HG02840 (cell line): ENCODE data around the gene TFRC.
"Not testable (repeated sequence)": the region's sequence is repeated elsewhere in the genome, so short reads cannot be mapped to it uniquely, and the experiment has no call there.

Experiments
- ATAC-seq: cut with Tn5 transposase; IDR thresholded peaks from one replicate; pipeline ENCODE4 v1.9.1; 2021; ENCODE audit warnings: mild to moderate bottlenecking, moderate library complexity, moderate number of reproducible peaks; ENCODE audit not compliant: unreplicated experiment, low FRiP score

TFRC gene

DNA sequence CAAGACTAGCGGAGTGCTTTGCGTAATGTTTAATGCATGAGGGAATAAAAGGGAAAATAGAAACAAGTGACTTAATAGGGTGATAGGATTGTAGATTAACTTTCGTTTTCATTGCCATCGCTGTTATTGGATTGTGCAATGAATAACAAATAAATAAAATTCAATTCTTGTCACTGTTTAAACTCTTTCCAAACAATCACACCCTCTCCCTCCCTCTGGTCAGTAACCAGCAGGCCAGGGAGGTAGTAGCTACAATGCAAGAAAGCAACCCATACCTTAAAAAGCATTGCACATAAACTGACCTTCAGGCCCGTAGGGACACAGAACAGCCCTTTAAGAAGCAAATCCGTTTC is 705 bp upstream of the TFRC start:
- no peak for ATAC-seq

GRCh38 chr3:196081002-196081833 is 672 bp downstream of the TFRC start:
- peak; percentile 44 for ATAC-seq

GRCh38 chr3:196080101-196080846 is 1.6 kb downstream of the TFRC start:
- not testable (repeated sequence) for ATAC-seq

- no peak for ATAC-seq
Measured at GRCh38 chr3:196079682-196080081, 2.2 kb downstream of the TFRC start.

GRCh38 chr3:196075013-196075412 is 6.9 kb downstream of the TFRC start:
- ATAC-seq, result no peak

DNA sequence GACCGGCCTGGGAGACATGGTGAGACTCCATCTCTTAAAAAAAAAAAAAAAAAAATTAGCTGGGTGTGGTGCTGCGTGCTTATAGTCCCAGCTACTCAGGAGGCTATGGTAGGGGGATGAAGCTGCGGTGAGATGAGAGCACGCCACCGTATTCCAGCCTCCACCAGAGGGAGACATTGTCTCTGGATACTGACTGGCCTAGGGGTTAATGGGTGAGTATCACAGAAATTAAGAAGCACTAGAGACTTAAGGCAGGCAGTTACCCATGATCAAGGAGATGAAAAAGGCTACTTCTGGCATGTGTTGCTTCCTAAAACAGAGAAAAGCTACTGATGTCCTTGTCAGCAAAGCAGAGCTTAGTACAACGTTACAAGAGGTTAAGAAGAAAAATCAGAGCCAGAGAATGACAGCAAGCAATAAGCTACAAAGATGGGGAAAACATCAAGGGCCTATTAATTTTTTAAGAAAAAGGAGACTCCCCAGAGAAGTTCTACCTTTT is 8.6 kb downstream of the TFRC start:
- ATAC-seq, result no peak

- ATAC-seq, result no peak
Measured at GRCh38 chr3:196072313-196072712, 9.6 kb downstream of the TFRC start.

DNA sequence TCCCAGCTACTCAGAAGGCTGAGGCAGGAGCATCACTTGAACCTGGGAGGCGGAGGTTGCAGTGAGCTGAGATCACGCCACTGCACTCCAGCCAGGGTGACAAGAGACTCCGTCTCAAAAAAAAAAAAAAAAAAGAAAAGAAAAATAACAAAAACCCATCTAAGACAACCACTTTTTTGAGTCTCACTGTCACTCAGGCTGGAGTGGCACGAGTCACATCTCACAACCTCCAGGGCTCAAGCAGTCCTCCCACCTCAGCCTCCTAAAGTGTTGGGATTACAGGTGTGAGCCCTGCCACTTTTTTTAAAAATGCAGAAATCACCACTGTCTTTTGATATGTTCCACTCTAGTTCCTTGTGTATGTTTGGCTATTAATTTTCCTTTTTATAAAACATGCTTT is 13.1 kb downstream of the TFRC start:
- not testable (repeated sequence) for ATAC-seq

- ATAC-seq, result no peak
Measured at GRCh38 chr3:196067439-196067838, 14.5 kb downstream of the TFRC start.

- ATAC-seq, result no peak
Measured at GRCh38 chr3:196063971-196064370, 17.9 kb downstream of the TFRC start.

DNA sequence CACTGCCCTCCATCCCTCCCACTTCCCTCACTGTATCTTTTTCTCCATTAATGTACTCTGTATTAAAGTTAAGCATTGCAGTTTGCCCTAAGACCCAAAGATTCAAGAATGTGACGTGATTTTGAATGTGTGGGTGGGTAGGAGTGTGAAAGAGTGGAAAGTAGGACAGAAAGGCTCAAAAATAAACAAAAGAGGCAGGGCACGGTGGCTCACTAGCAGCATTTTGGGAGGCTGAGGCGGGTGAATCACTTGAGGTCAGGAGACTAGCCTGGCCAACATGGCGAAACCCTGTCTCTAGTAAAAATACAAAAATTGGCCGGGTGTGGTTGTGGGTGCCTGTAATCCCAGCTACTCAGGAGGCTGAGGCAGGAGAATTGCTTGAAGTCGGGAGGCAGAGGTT is 18.4 kb downstream of the TFRC start:
- no peak for ATAC-seq

GRCh38 chr3:196063049-196063448 is 18.8 kb downstream of the TFRC start:
- ATAC-seq, result no peak

DNA sequence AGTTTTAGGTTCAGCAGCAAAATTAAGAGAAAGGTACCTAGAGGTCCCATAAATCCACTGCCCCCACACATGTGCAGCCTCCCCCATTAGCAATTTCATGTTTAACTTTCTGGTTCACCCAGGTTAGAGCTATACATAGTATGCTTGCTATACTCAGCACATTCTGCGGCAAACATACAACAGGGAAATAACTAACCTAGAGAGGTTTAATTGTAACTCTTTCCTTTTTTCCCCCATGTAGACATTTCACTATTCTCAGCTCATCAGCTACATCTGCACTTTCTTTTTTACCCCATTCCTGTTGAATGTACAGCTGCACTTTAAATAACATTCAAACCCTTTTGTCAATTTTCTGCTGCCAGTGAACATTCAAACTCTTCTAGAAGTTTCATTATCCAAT is 21.1 kb downstream of the TFRC start:
- ATAC-seq, result no peak

DNA sequence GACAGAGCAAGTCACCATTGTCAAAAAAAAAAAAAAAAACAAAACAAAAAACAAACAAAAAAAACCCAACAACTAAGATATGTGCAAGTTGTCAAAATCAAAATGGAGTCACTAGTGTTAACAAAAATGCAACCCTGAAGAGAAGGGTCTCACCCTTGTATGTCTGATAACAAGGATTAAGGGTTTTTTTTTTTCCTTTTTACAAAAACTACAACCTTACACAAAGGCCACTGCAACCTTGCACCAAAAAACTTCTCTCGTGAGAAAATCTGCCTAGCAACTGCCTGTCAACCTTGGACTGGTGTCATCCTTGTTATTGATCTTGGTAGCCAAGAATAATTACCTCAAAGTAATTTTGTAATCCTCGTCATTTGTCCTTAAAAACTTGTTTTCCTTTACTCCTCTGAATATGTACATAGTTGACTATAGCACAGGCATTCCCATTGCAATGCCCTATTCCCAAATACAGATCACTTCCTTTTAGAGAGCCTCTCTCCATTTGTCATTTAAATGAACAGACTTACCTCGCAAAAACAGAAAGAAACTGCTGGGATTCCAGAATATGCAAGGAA is 24.0 kb downstream of the TFRC start:
- no peak for ATAC-seq

- ATAC-seq, result not testable (repeated sequence)
Measured at GRCh38 chr3:196056371-196056770, 25.5 kb downstream of the TFRC start.

GRCh38 chr3:196055683-196056270 is 26.1 kb downstream of the TFRC start:
- ATAC-seq, result no peak

GRCh38 chr3:196055240-196055639 is 26.6 kb downstream of the TFRC start:
- ATAC-seq, result no peak

DNA sequence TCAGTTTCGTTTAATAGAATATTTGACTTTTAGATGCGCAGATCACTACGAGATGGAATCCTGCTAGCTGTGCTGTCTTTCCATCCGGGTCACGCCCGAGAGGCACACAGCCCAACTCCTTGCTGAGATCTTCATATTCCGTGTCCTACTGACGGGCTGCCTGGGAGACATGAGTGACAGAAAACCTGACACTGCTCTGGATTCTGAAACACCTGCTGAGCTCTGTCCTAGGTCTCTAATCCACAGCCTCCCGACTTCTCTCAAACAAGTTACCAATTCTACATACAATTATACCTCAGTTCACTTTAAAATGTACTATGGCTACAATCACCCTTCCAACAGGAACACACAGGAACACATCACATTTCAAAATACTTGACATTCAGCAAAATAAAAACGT is 27.2 kb downstream of the TFRC start:
- no peak for ATAC-seq

GRCh38 chr3:196053487-196053886 is 28.4 kb downstream of the TFRC start:
- no peak for ATAC-seq

DNA sequence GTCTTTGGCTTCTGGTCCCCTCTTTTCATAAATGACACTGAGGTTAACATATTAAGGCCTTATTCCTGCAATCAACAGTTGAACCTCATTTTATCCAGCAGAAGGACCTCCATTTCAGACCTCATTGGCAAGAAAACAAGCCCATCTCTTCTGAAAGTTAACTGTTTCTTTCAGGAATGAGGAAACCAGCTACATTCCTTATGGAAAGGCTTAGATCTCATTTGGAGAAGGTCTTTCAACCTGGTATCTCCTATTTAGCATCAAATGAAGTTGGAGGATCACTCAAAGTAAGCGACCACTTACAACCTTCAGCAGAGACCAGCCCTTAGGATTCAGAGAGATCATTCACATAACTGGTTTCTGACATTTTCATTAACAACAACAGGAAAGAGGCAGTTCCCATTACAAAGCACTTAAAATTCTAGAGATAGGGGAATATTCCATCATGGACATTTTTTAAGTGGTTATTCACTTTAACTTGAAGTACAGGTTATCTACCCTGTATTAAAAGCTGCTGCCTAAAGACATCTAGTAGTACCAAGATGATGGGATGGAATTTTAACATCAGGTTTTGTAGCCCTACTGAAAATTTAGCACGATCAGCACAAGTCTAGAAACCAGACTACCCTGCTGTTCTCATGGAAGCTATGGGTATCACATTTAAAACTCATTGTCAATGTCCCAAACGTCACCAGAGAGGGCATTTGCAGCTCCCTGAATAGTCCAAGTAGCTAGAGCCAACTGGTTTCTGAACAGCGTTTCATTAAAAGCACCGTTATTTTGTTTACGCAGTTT is 30.4 kb downstream of the TFRC start:
- no peak for ATAC-seq
